GM23338 (cell line): ENCODE results near the gene METAP1D.

Experiments
- CREB1 ChIP-seq: fragments of 250-450 bp; sonication (Bioruptor Pico); IDR thresholded peaks from 2 replicates; pipeline ENCODE4 v1.5.0; 2020; ENCODE audit warnings: low read depth, mild to moderate bottlenecking, moderate library complexity
- ETS1 ChIP-seq: IDR thresholded peaks from 2 replicates; pipeline ENCODE4 v1.6.1; 2016; ENCODE audit warnings: antibody characterized with exemption
- EZH2 ChIP-seq: fragments of 200-600 bp; sonication (generic); IDR thresholded peaks from one replicate; pipeline ENCODE4 v1.8.0; 2017; ENCODE audit warnings: antibody characterized with exemption, mild to moderate bottlenecking, low read depth; ENCODE audit not compliant: unreplicated experiment
- EZH2phosphoT487 ChIP-seq: fragments of 200-600 bp; sonication (generic); IDR thresholded peaks from one replicate; pipeline ENCODE4 v1.8.1; 2018; ENCODE audit warnings: antibody characterized with exemption; ENCODE audit not compliant: unreplicated experiment
- JUNB ChIP-seq: IDR thresholded peaks from one replicate; pipeline ENCODE4 v1.6.1; 2016; ENCODE audit warnings: antibody characterized with exemption; ENCODE audit not compliant: unreplicated experiment
- NANOG ChIP-seq: IDR thresholded peaks from 2 replicates; pipeline ENCODE4 v1.6.1; 2016; ENCODE audit warnings: antibody characterized with exemption, borderline replicate concordance
- POLR2AphosphoS5 ChIP-seq: IDR thresholded peaks from 2 replicates; pipeline ENCODE4 v1.6.1; 2016; ENCODE audit warnings: antibody characterized with exemption, low read depth
- STAT1 ChIP-seq: IDR thresholded peaks from one replicate; pipeline ENCODE4 v1.6.1; 2016; ENCODE audit warnings: antibody characterized with exemption; ENCODE audit not compliant: unreplicated experiment
- ZNF331 ChIP-seq: fragments of 250-450 bp; sonication (Bioruptor Pico); IDR thresholded peaks from 2 replicates; pipeline ENCODE4 v1.5.0; 2020; ENCODE audit warnings: low read depth, mild to moderate bottlenecking, moderate library complexity
- TF ChIP-seq, protein P1 (sequence below), 2 experiments: fragments of 200-600 bp in 1 of 2; sonication (generic) in 1 of 2; conservative IDR thresholded peaks; 2 replicates each; pipeline versions ENCODE4 v1.5.1 to v1.6.1; 2016 to 2017; ENCODE audit warnings: antibody characterized with exemption in 2 of 2, low read depth in 2 of 2, mild to moderate bottlenecking in 2 of 2, moderate library complexity in 1 of 2
- TF ChIP-seq, protein P2 (sequence below): IDR thresholded peaks from one replicate; pipeline ENCODE4 v1.6.1; 2018; ENCODE audit warnings: antibody characterized with exemption; ENCODE audit not compliant: unreplicated experiment

DNA sequence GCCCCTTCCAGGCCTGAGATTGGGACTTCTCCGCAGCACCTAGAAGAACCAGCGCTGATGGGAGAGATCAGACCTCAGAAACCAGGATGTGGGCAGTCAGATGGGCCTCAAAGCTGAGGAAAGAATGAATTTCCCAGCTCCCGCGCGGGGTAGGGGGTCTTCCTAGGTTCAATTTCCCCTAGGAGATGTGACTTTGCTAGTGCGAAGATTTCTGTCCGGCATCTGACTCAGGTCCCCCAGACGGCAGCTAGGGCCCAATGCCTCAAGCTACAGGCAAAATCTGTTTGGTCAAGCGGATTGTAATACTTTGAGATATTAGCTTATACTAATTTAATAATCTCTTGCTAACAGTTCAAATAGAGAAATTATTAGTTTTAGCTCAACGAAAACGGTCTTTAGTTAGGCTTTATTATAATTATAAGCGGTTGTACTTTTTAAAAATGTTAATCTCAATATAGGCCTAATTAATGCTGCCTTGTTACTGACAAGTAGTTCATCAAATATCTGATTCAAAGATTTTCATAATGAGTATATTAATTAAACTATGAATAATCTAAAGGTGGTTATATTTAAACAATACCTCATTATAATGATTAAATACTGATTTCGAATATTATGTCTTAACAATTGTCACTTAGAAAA, 91.4 kb downstream of the METAP1D start:
- TF ChIP-seq POLR2AphosphoS5 (no peak), JUNB (no peak), EZH2 (peak; percentile 93), ETS1 (no peak), ZNF331 (CRISPR knock-in tag) (no peak), EZH2phosphoT487 (peak; percentile 56), NANOG (no peak), CREB1 (CRISPR knock-in tag) (no peak), STAT1 (no peak)
- TF ChIP-seq, protein P1, sequence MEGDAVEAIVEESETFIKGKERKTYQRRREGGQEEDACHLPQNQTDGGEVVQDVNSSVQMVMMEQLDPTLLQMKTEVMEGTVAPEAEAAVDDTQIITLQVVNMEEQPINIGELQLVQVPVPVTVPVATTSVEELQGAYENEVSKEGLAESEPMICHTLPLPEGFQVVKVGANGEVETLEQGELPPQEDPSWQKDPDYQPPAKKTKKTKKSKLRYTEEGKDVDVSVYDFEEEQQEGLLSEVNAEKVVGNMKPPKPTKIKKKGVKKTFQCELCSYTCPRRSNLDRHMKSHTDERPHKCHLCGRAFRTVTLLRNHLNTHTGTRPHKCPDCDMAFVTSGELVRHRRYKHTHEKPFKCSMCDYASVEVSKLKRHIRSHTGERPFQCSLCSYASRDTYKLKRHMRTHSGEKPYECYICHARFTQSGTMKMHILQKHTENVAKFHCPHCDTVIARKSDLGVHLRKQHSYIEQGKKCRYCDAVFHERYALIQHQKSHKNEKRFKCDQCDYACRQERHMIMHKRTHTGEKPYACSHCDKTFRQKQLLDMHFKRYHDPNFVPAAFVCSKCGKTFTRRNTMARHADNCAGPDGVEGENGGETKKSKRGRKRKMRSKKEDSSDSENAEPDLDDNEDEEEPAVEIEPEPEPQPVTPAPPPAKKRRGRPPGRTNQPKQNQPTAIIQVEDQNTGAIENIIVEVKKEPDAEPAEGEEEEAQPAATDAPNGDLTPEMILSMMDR (conservative IDR thresholded peaks at IDR 0.05; ENCODE audit: low read depth in 2 of 2), result no peak
- TF ChIP-seq, protein P2, sequence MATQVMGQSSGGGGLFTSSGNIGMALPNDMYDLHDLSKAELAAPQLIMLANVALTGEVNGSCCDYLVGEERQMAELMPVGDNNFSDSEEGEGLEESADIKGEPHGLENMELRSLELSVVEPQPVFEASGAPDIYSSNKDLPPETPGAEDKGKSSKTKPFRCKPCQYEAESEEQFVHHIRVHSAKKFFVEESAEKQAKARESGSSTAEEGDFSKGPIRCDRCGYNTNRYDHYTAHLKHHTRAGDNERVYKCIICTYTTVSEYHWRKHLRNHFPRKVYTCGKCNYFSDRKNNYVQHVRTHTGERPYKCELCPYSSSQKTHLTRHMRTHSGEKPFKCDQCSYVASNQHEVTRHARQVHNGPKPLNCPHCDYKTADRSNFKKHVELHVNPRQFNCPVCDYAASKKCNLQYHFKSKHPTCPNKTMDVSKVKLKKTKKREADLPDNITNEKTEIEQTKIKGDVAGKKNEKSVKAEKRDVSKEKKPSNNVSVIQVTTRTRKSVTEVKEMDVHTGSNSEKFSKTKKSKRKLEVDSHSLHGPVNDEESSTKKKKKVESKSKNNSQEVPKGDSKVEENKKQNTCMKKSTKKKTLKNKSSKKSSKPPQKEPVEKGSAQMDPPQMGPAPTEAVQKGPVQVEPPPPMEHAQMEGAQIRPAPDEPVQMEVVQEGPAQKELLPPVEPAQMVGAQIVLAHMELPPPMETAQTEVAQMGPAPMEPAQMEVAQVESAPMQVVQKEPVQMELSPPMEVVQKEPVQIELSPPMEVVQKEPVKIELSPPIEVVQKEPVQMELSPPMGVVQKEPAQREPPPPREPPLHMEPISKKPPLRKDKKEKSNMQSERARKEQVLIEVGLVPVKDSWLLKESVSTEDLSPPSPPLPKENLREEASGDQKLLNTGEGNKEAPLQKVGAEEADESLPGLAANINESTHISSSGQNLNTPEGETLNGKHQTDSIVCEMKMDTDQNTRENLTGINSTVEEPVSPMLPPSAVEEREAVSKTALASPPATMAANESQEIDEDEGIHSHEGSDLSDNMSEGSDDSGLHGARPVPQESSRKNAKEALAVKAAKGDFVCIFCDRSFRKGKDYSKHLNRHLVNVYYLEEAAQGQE, result no peak
